Measurements from ENCODE around the gene EML3.
"Not testable (repeated sequence)": the region's sequence is repeated elsewhere in the genome, so short reads cannot be mapped to it uniquely, and the experiment has no call there.

Gene EML3

GRCh38 chr11:62645946-62646824 is 33.6 kb upstream of the EML3 start, which contains the start of gene GANAB:
TSS of gene GANAB (minus strand) at chr11:62646613. CDS start at chr11:62646599, 14 bp downstream.
- Histone ChIP-seq H3K27me3 (ENCODE audit: control insufficient read depth, insufficient read depth, low read length) (no peaks in the 10 kb centered on the region), H3K4me3 (ENCODE audit: low read length) (peak within 1 kb of the TSS; percentile 94), H3K4me1 (ENCODE audit: control insufficient read depth, insufficient read depth, low read length) (peaks cover 12% of the 10 kb centered on the region), H3K27ac (ENCODE audit: low read depth, low read length) (peak within 1 kb of the TSS; percentile 87), H3K9ac (ENCODE audit: low read length) (peak within 1 kb of the TSS; percentile 90), H3K36me3 (ENCODE audit: control insufficient read depth, insufficient read depth, low read length) (peaks cover 21% of the 10 kb centered on the region)

DNA sequence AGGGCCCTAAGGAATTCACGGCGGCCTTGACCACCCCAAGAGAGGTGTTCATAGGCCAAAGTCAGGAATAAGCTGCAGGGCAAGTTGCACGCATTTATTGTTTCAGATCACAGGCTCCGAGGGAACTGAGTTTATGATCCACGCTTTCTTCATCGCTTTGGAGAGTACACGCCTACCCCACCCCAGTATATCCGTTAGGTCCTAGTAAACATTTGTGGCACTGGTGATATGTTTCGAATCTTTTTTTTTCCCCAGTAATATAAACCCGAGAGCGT is 33.0 kb upstream of the EML3 start:
- H3K4me1 ChIP-seq (ENCODE audit: control insufficient read depth, insufficient read depth, low read length) = peaks cover 12% of the 10 kb centered on the region
- H3K4me3 ChIP-seq (ENCODE audit: low read length) = peak overlapping the region; percentile 94
- peaks cover 21% of the 10 kb centered on the region for H3K36me3 ChIP-seq (ENCODE audit: control insufficient read depth, insufficient read depth, low read length)
- peak overlapping the region; percentile 87 for H3K27ac ChIP-seq (ENCODE audit: low read depth, low read length)
- peak overlapping the region; percentile 90 for H3K9ac ChIP-seq (ENCODE audit: low read length)
- H3K27me3 ChIP-seq (ENCODE audit: control insufficient read depth, insufficient read depth, low read length) = no peaks in the 10 kb centered on the region

DNA sequence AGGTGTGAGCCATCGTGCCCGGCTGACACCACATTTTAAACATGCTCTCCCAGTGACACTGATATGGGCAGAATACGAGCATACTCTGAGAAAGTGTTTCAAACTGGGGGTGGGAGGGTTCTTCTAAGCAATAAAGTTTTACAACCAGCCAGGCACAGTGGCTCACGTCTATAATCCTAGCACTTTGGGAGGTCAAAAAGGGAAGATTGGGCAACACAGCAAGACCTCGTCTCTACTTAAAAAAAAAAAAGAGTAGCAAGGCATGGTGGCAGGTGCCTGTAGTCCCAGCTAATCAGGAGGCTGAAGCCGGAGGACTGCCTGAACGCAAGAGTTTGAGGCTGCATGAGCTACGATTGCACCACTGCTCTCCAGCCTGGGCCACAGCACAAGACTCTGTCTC is 31.6 kb upstream of the EML3 start:
- Histone ChIP-seq H3K27me3 (ENCODE audit: control insufficient read depth, insufficient read depth, low read length) (no peaks in the 10 kb centered on the region), H3K9ac (ENCODE audit: low read length) (no peak overlapping the region), H3K4me3 (ENCODE audit: low read length) (no peak overlapping the region), H3K27ac (ENCODE audit: low read depth, low read length) (no peak overlapping the region), H3K4me1 (ENCODE audit: control insufficient read depth, insufficient read depth, low read length) (peaks cover 12% of the 10 kb centered on the region), H3K36me3 (ENCODE audit: control insufficient read depth, insufficient read depth, low read length) (peaks cover 19% of the 10 kb centered on the region)

GRCh38 chr11:62632492-62632891 is 19.9 kb upstream of the EML3 start:
- Histone ChIP-seq H3K4me3 (ENCODE audit: low read length) (no peak overlapping the region), H3K27me3 (ENCODE audit: control insufficient read depth, insufficient read depth, low read length) (no peaks in the 10 kb centered on the region), H3K4me1 (ENCODE audit: control insufficient read depth, insufficient read depth, low read length) (no peaks in the 10 kb centered on the region), H3K36me3 (ENCODE audit: control insufficient read depth, insufficient read depth, low read length) (peaks cover 66% of the 10 kb centered on the region), H3K27ac (ENCODE audit: low read depth, low read length) (peak overlapping the region; percentile 45), H3K9ac (ENCODE audit: low read length) (no peak overlapping the region)

GRCh38 chr11:62627713-62628112 is 15.1 kb upstream of the EML3 start:
- Histone ChIP-seq H3K27ac (ENCODE audit: low read depth, low read length) (no peak overlapping the region), H3K4me3 (ENCODE audit: low read length) (no peak overlapping the region), H3K36me3 (ENCODE audit: control insufficient read depth, insufficient read depth, low read length) (peaks cover 61% of the 10 kb centered on the region), H3K9ac (ENCODE audit: low read length) (no peak overlapping the region), H3K27me3 (ENCODE audit: control insufficient read depth, insufficient read depth, low read length) (no peaks in the 10 kb centered on the region), H3K4me1 (ENCODE audit: control insufficient read depth, insufficient read depth, low read length) (no peaks in the 10 kb centered on the region)

GRCh38 chr11:62622476-62623089 is 10.0 kb upstream of the EML3 start:
- Histone ChIP-seq H3K27ac (ENCODE audit: low read depth, low read length) (peak overlapping the region; percentile 79), H3K4me1 (ENCODE audit: control insufficient read depth, insufficient read depth, low read length) (peaks cover 9% of the 10 kb centered on the region), H3K9ac (ENCODE audit: low read length) (no peak overlapping the region), H3K4me3 (ENCODE audit: low read length) (peak overlapping the region; percentile 52), H3K27me3 (ENCODE audit: control insufficient read depth, insufficient read depth, low read length) (no peaks in the 10 kb centered on the region), H3K36me3 (ENCODE audit: control insufficient read depth, insufficient read depth, low read length) (peaks cover 22% of the 10 kb centered on the region)

DNA sequence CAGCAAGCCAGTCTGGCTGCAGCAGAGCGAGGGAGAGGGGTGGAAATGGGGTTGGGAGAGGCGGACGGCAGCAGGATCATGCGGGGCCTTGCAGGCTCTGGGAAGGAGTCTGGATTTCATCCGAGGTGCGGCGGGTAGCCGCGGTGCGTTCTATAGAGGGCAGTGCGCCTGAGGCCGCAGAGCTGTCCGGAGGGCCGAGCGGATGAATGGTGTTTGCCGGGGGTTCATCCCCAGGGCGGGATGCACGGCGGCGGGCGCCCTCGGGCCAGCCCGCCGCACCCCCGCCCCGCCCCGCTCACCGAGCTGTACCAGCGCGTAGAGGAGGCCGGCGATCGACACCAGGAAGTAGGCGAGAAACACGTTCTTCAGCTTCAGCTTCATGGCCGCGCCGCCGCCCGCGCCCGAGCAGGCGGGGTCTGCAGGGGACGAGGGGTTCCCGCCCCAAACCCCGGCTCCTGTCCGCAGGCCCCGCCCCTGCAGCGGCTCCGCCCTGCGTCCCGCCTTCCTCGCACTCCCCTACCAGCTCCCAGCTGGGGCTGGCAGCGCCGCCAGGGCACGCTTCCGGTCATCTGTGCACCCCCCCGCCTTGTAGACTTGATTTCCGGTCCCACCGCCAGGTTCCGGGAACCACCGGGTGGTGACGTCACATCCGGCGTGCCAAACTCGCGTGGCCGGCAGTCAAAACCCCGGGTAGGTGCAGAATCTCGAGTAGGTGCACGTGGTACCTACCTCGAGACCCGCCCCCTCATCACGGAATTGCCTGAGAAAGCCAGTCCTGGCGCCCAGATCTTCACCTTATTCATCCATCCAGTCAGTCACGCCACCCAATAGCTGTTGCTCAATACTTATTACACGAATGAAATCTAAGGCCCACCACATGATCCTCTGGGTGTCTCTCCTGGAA is 9.2 kb upstream of the EML3 start, which contains the start of gene B3GAT3:
B3GAT3 (minus strand) TSS at position 420 of the 904 bp plus-strand sequence; CDS start at position 381, 39 bp downstream.
- Histone ChIP-seq H3K4me3 (ENCODE audit: low read length) (peak within 1 kb of the TSS; percentile 98), H3K36me3 (ENCODE audit: control insufficient read depth, insufficient read depth, low read length) (peaks cover 19% of the 10 kb centered on the region), H3K9ac (ENCODE audit: low read length) (peak within 1 kb of the TSS; percentile 66)

GRCh38 chr11:62621027-62621566 is 8.5 kb upstream of the EML3 start:
- Histone ChIP-seq H3K9ac (ENCODE audit: low read length) (peak overlapping the region; percentile 66), H3K4me3 (ENCODE audit: low read length) (peak overlapping the region; percentile 98), H3K36me3 (ENCODE audit: control insufficient read depth, insufficient read depth, low read length) (peaks cover 17% of the 10 kb centered on the region), H3K27ac (ENCODE audit: low read depth, low read length) (peak overlapping the region; percentile 79), H3K4me1 (ENCODE audit: control insufficient read depth, insufficient read depth, low read length) (peaks cover 9% of the 10 kb centered on the region), H3K27me3 (ENCODE audit: control insufficient read depth, insufficient read depth, low read length) (no peaks in the 10 kb centered on the region)

More for the DNA sequence above, 9.2 kb upstream of the EML3 start, which contains the start of gene B3GAT3:
- peak within 1 kb of the TSS; percentile 79 for H3K27ac ChIP-seq (ENCODE audit: low read depth, low read length)
- no peaks in the 10 kb centered on the region for H3K27me3 ChIP-seq (ENCODE audit: control insufficient read depth, insufficient read depth, low read length)
- H3K4me1 ChIP-seq (ENCODE audit: control insufficient read depth, insufficient read depth, low read length) = peaks cover 9% of the 10 kb centered on the region

- H3K36me3 ChIP-seq (ENCODE audit: control insufficient read depth, insufficient read depth, low read length); H3K27ac ChIP-seq (ENCODE audit: low read depth, low read length); H3K9ac ChIP-seq (ENCODE audit: low read length); H3K27me3 ChIP-seq (ENCODE audit: control insufficient read depth, insufficient read depth, low read length); H3K4me1 ChIP-seq (ENCODE audit: control insufficient read depth, insufficient read depth, low read length); H3K4me3 ChIP-seq (ENCODE audit: low read length): not testable (repeated sequence)
Measured at GRCh38 chr11:62616957-62617356, 4.4 kb upstream of the EML3 start.

DNA sequence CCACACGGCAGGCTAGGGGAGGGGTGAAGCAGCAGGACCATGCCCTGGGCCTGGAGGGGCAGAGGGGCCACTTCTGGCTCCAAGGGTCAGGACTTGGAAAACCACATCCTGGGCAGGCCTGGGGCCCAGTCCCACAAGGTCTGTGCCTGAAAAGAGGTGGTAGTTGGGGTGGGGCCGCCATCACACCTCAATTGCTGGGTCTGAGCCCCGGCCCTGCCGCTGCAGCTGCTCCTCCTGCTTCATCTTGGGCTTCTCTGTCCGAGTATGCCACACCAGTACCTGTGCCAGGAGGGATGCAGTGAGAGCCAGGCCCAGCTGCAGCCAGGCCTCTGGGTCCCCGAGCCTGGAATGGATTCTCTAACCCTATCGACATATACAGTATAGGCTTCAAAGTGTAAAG is 2.9 kb upstream of the EML3 start:
- no peak overlapping the region for H3K9ac ChIP-seq (ENCODE audit: low read length)

GRCh38 chr11:62614275-62614674 is 1.7 kb upstream of the EML3 start:
- H3K4me1 ChIP-seq (ENCODE audit: control insufficient read depth, insufficient read depth, low read length) = peaks cover 10% of the 10 kb centered on the region
- peaks cover 10% of the 10 kb centered on the region for H3K36me3 ChIP-seq (ENCODE audit: control insufficient read depth, insufficient read depth, low read length)
- H3K27ac ChIP-seq (ENCODE audit: low read depth, low read length) = no peak overlapping the region
- no peak overlapping the region for H3K4me3 ChIP-seq (ENCODE audit: low read length)
- H3K27me3 ChIP-seq (ENCODE audit: control insufficient read depth, insufficient read depth, low read length) = no peaks in the 10 kb centered on the region
- H3K9ac ChIP-seq (ENCODE audit: low read length) = no peak overlapping the region

More for the DNA sequence above, 2.9 kb upstream of the EML3 start:
- Histone ChIP-seq H3K4me1 (ENCODE audit: control insufficient read depth, insufficient read depth, low read length) (peaks cover 9% of the 10 kb centered on the region), H3K36me3 (ENCODE audit: control insufficient read depth, insufficient read depth, low read length) (peaks cover 6% of the 10 kb centered on the region), H3K27me3 (ENCODE audit: control insufficient read depth, insufficient read depth, low read length) (no peaks in the 10 kb centered on the region), H3K27ac (ENCODE audit: low read depth, low read length) (no peak overlapping the region), H3K4me3 (ENCODE audit: low read length) (no peak overlapping the region)

Data from rectal smooth muscle tissue (tissue), 1 donor.